GM21515 (cell line): ENCODE measurements around the gene TLCD4.
"Not testable (repeated sequence)": the region's sequence is repeated elsewhere in the genome, so short reads cannot be mapped to it uniquely, and the experiment has no call there.

Experiments used
- ATAC-seq: cut with Tn5 transposase; IDR thresholded peaks from one replicate; pipeline ENCODE4 v1.9.1; 2021; ENCODE audit not compliant: unreplicated experiment

The TLCD4 gene

DNA sequence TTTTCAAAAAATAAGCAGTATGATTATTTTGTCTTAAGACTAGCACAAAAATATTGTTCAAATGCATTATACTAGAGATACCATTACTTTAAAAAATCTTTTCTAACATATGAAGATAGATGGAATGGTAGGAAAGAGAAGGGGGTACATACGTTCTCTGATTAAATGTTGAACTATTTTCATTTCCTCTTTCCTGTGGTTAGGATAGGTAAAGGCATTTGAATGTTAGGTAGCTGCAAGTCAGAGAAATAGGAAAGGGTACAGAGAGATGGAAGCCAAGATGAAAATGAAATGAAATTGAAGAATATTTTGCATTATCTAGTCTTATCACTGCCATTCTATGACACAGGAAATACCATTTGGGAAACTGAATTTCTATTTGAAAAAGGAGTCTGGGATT lies 28.3 kb downstream of the TLCD4 start:
- no peak for ATAC-seq

DNA sequence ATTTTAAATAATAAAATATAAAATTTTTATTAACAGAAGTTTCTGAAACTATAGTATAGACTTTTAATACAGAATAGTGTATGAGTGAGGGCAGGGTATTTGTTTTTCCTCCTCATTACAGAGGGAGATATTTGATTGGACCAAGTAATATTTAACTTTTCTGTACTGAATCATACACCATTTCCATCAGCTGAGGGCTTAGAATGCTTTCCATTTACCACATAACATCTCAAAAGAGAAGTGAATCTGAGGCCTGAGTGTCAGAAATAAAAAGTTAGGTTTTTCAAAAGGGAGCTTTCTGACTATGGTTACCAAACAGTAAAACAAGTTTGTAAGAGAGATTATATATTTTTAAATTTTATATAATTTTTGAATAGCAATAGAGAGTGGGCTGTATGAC lies 29.5 kb downstream of the TLCD4 start:
- ATAC-seq, result peak; percentile 58

DNA sequence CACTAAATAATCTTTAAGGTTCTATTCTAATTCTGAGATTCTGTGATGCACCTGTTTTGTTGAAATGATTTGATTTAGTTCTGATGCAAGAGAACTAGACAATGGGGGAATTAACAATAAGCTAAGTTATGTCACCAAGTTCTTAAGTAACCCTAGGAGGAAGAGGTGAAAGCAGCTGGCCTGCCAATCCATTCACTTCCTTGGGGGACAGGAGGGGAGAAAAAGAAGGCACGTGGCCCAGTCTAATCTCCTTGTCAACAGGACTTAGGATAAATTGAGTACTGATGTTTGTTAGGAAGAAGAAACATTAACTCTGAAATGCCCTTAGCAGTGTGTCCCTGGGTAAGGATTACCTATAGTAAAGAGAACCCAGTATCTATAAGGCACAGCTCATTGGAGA lies 36.9 kb downstream of the TLCD4 start:
- no peak for ATAC-seq

DNA sequence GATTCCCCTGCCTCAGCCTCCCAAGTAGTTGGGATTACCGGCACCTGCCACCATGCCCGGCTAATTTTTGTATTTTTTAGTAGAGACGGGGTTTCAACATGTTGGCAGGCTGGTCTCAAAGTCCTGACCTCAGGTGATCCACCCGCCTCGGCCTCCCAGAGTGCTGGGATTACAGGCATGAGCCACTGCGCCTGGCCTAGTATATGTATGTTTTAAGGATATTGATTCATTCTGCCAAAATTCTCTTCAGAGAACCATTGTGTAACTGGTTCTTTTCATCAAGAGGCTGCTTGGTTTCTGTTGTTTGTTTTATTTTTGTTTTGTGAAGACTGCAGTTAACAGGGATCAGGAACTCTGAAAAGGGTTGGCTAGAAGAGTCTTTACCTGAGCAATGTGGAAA lies 48.4 kb downstream of the TLCD4 start:
- not testable (repeated sequence) for ATAC-seq
